ENCODE measurements around the gene GP1BA. TPM values are rescaled to one million over a fixed set of nuclear protein-coding genes. Genes with fewer than 3 reads are reported as not detected.
"Not testable (repeated sequence)": the region's sequence is repeated elsewhere in the genome, so short reads cannot be mapped to it uniquely, and the experiment has no call there.

GP1BA gene
- total RNA-seq, 1 donor from 2014 or later, result not detected

DNA sequence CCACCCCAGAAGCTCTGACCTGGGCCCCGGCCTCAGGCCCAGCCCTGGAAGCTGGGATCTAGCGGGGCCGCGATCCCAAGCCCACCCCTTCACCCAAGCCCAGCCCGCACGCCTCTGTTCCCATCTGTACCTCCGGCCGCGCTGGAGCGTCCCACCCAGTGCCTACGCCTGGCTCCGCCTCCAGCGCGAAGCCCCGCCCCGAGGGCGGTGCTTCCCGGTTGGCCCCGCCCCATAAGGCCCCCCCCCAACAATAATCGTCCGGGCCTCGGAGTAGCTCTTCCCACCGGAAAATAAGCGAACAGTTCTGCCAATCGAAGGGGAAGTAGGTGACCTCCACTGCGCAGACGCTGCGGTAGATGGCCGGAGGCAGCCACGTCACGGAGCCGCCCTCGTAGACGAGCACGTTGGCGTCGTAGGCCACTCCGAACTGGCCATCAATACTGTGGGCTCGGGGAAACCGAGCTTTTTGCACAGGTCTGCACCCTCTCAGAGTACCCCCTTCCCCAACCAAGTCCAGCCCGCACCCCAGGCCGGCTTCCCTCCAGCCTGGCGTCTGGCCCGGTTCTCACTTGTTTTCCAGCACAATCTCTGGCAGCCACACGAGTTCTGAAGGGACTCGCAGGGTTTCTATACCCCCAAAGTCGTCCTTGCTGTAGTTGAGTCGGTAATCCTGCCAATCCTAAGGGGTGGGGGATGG, 30.3 kb upstream of the GP1BA start:
- peak; percentile 77 for DNase-seq

DNA sequence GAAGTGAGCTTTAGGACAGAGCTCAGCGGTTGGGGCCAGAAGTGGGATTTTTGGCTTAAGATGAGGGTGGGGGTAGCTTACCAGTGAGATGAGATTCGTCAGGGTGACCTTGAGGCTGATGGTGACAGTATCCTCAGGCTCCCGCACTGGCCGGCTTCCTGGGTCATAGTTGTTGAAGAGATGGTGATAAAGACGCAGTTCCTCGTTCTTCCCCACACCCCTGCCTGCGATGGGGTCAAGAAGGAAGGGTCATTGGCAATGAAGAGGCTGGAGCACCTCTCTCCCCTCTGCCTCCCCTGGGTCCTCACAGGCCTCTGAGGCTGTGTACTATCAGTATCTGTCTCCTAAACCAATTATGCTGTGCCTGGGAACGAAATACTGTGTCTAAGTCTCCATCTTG, 29.5 kb upstream of the GP1BA start:
- no peak for DNase-seq

DNA sequence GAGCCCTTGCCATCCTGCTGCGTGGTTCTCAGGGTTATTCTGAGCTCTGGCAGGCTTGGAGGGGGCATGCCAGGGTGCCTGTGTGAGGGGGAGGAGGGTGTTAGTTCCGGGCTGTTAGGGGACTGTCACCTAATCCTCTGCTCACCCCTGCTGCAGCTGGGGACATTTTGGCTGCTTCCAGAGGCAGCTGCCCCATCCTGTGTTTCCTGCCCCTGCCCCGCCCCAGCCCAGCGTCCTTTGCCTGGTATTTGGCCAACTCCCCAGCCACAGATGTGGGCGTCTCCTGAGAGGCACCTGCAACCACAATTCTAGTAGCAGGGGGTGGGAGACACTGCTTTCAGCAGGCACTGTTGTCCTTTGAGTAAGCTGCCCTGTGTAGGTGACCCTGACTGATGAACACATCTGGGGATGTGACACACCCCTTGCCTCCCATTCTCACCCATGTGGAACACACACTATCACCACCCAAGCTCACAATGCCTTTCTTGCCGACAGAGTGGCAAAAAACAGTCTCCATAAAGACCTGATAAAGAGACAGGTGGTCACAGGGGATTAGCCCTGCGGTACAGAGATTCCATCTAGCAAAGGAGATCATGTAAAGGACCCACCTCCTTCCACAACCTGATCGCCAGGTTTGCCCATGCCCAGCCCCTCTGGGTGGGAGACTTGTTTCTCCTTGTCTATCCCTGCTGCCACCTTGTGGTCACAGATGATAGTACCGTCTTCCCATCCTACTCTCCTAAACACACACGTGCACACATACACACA, 28.8 kb upstream of the GP1BA start, which contains the start of gene CHRNE:
CHRNE (minus strand) TSS at position 48 of the 768 bp plus-strand sequence; CDS start at position 13, 35 bp downstream.
- DNase-seq, result peak; percentile 92

DNA sequence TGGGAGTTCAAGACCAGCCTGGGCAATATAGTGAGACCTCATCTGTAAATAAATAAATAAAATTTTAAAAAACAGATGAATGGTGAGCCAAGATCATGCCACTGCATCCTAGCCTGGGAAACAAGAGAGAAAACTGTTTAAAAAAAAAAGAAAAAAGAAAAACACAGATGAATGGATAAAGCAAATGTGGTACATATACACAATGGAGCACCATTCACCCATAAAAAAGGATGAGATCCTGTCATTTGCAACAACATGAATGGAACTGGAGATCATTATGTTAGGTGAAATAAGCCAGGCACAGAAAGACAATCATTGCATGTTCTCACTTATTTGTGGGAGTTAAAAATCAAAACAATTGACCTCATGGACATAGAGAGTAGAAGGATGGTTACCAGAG, 25.4 kb upstream of the GP1BA start:
- not testable (repeated sequence) for DNase-seq

DNA sequence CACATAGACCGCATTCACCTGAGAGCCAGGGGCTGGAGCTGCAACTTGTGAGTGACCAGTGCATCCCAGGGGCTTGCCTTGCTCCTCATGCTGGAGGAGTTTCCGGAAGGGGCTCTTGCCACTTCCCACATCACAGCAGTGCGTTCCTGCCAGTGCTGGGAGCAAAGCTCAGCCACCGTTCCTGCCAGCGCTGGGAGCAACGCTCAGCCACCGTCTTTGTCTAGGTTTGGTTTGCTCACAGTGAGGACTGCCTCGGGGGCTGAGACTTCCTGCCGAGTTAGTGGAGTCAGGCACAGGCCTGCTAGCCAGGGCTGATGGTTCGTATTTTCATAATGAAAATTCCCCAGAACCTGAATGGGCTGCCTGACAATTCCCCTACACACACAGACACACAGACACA, 23.8 kb upstream of the GP1BA start:
- DNase-seq, result no peak

DNA sequence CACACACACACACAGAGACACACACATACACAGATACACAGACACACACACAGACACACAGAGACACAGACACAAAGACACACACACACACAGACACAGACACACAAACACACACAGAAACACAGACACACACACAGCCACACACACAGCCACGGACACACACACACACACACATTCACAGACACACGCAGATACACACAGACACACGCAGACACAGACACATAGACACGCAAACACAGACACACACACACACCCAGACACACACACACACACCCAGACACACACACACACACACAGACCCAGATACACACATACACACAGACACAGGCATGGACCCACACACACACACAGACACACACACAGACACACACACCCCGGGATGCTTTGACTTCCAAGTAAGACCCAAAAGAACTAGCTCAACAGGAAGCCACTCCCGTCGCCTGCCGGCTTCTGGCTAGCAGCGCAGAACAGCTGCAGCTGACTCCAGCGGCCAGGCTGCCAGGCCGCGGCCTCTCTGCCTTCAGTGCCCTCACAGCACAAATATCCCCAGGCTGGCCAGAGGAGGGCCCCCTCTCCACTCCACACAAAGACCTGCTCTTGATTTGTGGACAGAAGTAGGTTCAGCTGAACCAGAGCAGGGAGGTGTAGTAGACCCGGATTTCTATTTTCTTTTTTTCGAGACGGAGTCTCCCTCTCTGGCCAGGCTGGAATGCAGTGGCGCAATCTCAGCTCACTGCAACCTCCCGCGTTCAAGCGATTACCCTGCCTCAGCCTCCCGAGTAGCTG, 23.2 kb upstream of the GP1BA start:
- DNase-seq, result peak; percentile 96

DNA sequence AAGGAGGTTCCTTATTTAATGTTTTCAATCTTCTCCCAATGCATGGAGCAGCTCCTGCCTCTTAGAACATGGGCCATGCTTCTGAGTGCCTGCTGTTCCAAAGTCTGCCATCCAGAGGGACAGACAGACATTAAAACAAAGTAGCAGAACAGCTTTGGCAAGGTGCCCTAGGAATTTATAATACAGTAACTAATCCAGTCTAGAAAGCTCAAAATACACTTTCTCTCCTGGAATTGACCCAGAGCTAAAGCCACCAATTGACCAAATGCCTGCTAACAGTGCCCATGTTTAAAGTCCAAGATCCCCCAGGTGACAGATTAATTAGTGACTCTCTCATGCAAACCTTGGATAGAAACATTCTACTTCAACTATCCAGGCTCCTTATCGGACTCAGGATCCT, 18.1 kb upstream of the GP1BA start:
- DNase-seq, result no peak

DNA sequence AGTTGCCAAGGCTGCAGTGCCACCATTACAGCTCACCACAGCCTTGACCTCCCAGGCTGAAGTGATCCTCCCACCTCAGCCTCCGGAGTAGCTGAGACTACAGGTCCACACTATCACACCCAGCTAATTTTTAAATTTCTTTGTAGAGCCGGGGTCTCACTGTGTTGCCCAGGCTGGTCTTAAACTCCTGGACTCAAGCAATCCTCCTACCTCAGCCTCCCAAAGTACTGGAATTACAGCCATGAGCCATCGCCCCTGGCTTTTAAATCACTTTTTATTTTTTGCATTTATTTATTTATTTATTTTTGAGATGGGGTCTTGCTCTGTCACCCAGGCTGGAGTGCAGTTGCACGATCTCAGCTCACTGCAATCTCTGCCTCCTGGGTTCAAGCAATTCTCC, 17.5 kb upstream of the GP1BA start:
- DNase-seq, result not testable (repeated sequence)

DNA sequence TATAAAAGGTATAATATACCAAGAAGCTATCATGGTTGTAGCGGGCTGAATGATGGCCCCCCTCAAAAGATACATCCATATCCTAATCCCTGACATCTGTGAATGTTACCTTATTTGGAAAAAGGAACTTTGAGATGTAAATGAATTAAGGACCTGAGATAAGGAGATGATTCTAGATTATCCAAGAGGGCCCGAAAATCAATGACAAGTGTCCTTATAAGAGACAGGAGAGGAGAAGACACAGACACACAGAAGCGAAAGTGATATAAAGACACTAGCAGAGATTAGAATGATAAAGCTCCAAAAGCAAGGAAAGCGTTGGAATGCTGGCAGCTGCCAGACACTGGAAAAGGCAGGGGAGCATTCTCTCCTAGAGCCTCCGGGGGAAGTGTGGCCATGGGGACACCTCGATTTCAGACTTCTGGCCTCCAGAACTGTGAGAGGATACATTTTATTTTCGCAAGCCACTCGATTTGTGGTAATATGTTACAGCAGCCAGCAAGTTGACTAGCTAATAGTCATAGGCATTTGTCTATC, 12.5 kb upstream of the GP1BA start:
- no peak for DNase-seq

DNA sequence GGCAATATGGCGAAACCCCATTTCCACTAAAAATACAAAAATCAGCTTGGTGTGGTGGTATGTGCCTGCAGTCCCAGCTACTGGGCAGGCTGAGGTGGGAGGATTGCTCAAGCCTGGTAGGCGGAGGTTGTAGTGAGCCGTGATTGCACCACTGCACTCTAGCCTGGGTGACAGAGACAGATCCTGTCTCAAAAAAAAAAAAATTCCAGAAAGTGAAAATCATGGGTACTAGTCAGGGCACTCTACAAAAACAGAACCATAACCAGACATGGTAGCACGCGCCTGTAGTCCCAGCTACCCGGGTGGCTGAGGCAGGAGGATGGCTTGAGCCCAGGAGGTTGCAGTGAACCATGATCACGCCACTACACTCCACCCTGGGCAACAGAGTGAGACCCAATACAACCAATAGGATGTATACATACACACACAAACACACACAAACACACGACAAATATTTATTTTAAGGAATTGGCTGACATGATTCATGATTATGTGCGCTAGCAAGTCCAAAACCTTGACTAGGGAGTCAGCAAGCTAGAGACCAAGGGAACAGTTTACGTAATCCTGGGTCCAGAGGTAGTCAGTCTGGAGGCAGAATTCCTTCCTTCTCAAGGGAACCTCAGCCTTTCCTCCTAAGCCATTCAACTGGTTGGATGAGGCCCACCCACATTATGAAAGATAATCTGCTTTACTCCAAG, 11.6 kb upstream of the GP1BA start:
- no peak for DNase-seq

DNA sequence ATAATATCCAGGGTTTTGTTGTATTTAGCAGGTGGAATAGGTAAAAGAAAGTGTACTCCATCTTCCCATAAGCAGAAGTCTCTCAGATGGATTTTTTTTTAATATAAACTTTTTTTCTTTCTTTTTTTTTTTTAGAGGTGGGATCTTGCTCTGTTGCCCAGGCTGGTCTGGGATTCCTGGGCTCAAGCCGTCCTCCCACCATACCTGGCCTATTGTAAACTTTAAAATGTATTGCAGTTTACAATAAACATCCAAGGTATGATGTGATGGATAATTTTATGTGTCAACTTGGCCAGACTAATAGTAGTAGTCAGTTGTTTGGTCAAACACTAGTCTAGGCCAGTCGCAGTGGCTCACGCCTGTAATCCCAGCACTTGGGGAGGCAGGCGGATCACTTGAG, 10.8 kb upstream of the GP1BA start:
- no peak for DNase-seq

DNA sequence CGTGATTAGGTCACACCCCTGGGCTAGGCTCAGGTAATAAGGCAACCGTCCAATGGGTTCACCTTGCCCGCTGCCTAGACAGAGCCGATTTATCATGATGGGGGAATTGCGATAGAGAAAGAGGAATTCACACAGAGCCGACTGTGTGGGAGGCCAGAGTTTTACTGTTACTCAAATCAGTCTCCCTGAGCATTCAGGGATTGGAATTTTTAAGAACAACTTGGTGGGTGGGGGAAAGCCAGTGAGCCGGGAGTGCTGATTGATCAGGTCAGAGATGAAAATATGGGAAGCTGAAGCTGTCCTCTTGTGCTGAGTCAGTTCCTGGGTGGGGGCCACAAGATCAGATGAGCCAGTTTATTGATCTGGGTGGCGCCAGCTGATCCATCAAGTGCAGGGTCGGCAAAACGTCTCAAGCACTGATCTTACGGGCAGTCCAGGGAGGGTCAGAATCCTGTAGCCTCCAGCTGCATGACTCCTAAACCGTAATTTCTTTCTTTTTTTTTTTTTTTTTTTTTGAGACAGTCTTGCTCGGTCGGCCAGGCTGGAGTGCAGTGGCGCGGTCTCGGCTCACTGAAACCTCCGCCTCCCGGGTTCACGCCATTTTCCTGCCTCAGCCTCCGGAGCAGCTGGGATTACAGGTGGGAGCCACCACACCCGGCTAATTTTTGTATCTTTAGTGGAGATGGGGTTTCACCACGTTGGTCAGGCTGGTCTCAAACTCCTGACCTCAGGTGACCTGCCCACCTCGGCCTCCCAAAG, 5.3 kb upstream of the GP1BA start:
- DNase-seq, result not testable (repeated sequence)

DNA sequence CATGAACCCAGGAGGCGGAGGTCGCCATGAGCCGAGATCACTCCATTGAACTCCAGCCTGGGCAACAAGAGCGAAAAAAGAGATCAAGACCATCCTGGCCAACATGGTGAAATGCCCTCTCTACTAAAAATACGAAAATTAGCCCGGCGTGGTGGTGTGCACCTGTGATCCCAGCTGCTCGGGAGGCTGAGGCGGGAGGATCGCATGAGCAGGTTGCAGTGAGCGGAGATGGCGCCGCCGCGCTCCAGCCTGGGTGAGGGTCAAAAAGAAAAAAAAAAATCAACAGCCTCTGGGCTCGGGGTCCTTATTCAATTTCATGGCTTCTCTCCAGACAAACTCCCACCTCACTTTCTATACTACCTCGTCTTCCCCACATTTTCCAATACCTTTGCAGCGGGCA, 3.2 kb upstream of the GP1BA start:
- no peak for DNase-seq

DNA sequence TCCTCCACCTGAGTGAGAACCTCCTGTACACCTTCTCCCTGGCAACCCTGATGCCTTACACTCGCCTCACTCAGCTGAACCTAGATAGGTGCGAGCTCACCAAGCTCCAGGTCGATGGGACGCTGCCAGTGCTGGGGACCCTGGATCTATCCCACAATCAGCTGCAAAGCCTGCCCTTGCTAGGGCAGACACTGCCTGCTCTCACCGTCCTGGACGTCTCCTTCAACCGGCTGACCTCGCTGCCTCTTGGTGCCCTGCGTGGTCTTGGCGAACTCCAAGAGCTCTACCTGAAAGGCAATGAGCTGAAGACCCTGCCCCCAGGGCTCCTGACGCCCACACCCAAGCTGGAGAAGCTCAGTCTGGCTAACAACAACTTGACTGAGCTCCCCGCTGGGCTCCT, 679 bp downstream of the GP1BA start:
- no peak for DNase-seq

DNA sequence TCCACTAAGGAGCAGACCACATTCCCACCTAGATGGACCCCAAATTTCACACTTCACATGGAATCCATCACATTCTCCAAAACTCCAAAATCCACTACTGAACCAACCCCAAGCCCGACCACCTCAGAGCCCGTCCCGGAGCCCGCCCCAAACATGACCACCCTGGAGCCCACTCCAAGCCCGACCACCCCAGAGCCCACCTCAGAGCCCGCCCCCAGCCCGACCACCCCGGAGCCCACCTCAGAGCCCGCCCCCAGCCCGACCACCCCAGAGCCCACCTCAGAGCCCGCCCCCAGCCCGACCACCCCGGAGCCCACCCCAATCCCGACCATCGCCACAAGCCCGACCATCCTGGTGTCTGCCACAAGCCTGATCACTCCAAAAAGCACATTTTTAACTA, 1.6 kb downstream of the GP1BA start:
- no peak for DNase-seq

DNA sequence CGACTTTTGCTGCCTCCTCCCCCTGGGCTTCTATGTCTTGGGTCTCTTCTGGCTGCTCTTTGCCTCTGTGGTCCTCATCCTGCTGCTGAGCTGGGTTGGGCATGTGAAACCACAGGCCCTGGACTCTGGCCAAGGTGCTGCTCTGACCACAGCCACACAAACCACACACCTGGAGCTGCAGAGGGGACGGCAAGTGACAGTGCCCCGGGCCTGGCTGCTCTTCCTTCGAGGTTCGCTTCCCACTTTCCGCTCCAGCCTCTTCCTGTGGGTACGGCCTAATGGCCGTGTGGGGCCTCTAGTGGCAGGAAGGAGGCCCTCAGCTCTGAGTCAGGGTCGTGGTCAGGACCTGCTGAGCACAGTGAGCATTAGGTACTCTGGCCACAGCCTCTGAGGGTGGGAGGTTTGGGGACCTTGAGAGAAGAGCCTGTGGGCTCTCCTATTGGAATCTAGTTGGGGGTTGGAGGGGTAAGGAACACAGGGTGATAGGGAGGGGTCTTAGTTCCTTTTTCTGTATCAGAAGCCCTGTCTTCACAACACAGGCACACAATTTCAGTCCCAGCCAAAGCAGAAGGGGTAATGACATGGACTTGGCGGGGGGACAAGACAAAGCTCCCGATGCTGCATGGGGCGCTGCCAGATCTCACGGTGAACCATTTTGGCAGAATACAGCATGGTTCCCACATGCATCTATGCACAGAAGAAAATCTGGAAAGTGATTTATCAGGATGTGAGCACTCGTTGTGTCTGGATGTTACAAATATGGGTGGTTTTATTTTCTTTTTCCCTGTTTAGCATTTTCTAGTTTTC, 2.3 kb downstream of the GP1BA start:
- peak; percentile 43 for DNase-seq

DNA sequence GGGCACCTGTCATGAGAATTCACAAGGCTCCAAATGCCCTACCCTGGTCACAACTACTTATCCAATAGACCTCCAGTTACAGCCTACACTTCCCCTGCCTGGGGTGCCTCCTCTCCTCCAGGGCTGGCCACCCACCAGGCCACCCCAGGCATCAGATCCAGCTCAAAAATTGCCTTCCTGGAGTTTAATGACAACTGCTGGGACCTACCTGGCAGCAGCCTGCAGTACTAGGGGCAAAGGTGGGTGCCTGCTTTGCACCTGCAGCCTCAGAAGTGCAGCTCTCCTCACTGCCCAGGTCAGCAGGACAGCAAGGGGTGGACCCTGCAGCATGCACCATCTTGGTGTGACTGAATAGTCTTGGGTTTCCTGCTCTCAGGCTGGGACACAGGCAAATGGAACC, 3.6 kb downstream of the GP1BA start:
- no peak for DNase-seq

DNA sequence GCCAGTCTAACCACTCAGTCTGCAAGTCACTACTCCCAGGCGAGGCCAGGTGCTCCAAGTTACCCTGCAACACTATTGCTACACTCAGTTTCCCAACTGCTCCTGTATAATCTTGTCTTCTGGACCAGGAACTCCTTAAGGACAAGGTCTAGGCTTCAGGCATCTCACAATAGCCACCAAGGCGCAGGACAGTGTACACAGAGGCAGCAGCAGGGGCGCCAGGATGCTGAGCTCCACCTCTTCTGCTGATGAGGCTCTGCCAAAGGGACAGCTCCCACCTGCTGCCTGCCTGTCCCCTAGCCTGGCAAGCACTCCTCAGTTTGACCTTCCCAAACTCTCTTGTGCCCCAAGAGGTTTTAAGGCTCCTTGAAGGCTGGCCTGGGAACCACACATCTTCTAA, 4.4 kb downstream of the GP1BA start:
- no peak for DNase-seq

DNA sequence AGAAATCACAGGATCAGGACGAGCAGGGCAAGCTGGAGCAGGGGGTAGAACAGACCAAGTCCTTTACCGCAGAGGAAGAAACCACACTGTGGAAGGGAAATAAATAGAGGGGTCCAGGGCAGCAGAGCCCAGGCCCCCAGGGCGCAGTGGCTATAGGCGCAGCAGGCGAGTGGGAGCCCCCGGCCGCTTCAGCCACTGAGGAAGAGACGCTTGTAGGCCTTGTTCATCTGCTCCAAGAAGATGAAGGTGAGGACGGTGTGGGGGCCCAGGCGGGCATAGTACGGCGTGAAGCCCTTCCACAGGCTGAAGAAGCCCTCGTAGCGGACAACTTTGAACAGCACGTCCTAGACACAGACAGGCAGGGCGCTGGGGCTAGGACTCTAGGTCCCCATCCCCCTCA, 5.5 kb downstream of the GP1BA start:
- no peak for DNase-seq

DNA sequence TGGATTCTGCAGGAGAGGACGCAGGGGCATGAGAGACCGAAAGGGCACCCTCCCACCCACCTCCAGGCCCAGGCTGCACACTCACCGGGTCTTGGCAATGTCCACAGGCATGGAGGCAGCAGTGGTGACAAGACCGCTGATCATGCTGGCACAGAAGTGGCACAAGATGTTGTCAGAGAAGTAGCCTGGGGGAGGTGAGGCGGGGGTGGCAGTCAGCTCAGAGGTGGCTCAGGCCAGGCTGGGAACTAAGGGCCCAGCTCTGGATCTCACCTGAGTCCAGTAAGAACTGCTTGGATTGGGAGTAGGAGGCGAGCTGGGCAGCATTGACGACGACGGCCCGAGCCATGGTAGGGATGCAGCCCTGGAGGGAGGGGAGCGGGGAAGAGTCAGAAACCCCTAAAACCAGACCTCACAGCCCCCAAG, 6.0 kb downstream of the GP1BA start:
- no peak for DNase-seq

Data from dermis blood vessel endothelial cell (primary cell).